RPMI7951 (cell line): ENCODE data around the gene DNAL4. TPM values are rescaled to one million over a fixed set of nuclear protein-coding genes. Genes with fewer than 3 reads are reported as not detected.
A peak's percentile ranks its signal among the peaks of the same experiment; 100 is the strongest.

Source experiments
- DNase-seq: peaks from one replicate; pipeline ENCODE4 v3.0.0-alpha.2; 2012; ENCODE audit warnings: low read depth
- total RNA-seq: library from RNA; depleted of rRNA; stranded (reverse); fragments of >200 nt; shearing (Covaris generic); gene quantifications from 2 replicates; pipeline ENCODE4 v1.2.3, GENCODE V29; 2014; rRNA removed

The DNAL4 gene
- total RNA-seq: 8.3 and 9.5 TPM in 2 replicates

DNA sequence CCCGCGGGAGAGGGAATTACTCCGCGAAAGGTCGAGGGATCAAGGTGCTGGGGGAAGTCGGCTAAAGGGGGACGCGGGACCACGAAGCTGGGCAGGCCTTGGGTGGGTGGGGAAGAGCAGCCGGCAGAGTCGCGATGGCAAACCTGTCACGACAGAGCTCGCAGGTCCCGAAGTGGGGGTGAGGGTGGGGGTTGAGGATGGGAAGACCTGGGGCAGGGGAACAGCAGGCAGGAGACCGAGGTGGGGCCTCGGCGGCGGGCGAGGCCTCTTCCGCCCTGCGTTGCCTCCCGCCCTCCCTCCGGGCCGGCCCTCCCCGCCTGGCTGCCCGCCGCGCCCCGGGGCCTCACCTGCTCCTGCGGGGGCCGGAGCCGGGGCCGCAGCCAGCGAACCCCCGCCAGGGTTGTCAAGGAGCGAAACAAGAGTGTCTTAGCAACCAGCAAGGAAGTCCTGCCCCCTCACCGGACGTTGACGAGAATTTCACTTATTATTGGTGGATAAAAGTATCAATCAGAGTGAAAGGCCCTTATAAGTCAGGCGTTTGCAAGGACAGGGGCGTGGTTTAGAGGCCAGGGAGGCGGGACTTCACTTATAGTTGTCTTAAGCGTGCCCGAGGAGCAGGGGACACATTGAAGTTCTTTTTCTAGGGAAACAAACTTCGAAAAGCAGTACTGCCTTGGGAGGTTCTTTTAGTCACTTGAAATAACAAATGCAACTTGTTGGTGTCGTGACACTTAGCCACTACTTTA, at the start of gene DNAL4:
Gene DNAL4, minus strand, starts transcription at position 423 of the 746 bp plus-strand sequence. CDS start 11,412 bp downstream, outside the sequence.
- DNase-seq: peak; percentile 98

- peak; percentile 62 for DNase-seq
Measured at GRCh38 chr22:38843201-38843656, 49.3 kb upstream of the DNAL4 start.

- DNase-seq: no peak
Measured at GRCh38 chr22:38842512-38843200, 48.7 kb upstream of the DNAL4 start.

DNA sequence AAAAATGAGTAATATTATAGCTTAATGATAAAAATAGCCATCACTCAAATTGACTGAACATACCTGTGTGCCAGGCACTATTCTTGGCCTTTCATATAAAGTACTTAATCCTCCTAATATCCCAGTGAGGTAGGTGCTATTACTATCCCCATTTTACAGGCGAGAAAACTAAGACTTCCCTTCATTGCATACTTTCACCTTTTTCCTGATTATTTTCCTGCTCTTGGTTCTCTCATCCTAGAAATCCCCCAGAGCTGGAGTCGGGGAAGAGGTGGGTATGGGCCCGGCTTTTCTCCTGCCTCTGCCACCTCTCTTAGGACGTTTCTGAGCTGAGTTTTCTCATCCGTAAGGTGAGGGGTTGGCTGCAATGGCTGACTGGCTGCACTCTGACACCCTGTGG, 47.7 kb upstream of the DNAL4 start:
- DNase-seq: no peak

DNA sequence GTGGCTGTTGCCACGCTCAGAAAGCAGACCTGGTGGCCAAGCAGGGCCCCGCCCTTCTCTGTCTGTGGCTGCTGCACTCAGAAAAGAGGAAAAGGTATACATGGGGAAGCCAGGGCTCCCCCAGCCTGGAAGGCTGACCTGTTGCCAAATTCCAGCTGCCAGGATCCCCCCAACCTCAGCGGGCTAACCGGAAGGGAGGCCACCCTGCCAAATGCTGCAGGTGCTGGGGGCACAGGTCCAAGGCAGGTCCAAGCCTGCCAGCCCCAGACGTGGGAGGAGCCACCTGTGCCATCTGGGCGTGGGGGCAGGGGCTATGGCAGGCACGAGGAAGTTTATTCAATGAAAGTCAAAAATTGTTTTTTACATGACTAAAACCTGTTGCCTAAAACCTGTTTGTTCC, 47.3 kb upstream of the DNAL4 start:
- no peak for DNase-seq

GRCh38 chr22:38840129-38840528, 46.2 kb upstream of the DNAL4 start:
- DNase-seq: no peak

DNA sequence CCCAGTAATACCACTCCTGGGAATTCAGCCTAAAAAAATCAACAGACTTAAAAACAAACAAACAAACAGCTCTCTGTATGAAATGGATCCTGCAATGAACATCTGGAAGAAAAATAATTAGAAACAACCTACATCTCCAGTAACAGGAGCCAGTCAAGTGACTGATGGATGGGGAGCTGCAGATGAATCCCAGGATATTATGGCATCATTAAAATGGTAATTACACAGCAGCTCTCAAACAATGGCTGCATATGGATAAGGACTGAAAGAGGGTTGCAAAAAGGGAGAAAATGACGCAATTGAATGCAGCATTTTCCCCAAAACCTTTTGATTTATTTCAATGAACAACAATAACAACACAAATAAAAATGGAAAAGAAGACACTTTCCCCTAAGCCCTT, 45.7 kb upstream of the DNAL4 start:
- no peak for DNase-seq

DNA sequence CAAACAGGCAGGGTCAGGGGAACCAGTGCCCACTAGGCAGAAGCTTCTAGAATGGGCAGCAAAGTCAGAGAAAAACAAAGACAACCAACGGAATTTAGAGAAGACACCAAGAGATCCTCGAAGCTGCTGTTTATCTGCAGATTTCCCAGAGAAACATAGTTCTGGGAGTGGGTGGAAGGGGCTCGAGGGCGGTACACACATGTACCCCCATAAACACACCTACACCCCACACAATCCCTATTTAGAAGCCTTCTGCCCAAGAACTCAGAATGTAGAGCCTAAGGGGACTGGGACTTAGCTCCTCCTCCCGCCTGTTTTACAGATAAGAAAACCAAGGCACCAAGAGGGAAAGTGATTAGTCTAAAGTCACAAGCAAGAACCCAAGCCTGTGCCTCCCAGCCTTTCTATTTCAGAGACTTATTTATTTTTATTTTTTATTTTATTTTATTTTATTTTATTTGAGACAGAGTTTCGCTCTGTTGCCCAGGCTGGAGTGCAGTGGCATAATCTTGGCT, 43.5 kb upstream of the DNAL4 start:
- DNase-seq: no peak

DNA sequence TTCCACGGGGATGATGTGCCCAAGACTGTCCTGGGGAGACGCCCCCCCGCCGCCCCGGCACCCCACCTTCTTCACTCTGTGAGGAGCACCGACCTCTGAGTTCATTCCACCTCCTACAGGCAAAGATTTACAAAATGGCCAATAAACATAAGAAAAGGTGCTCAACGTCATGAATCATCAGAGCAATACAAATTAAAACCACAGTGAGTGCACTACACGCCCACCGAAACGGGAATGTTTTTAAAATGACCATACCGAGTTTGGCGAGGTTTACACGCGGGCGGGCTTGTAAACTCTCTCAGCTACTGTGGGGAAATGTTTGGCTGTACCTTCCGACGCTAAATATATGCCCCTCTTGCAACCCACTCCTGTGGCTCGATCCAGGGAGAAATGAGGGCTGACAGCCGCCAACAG, 42.0 kb upstream of the DNAL4 start:
- DNase-seq: peak; percentile 29

DNA sequence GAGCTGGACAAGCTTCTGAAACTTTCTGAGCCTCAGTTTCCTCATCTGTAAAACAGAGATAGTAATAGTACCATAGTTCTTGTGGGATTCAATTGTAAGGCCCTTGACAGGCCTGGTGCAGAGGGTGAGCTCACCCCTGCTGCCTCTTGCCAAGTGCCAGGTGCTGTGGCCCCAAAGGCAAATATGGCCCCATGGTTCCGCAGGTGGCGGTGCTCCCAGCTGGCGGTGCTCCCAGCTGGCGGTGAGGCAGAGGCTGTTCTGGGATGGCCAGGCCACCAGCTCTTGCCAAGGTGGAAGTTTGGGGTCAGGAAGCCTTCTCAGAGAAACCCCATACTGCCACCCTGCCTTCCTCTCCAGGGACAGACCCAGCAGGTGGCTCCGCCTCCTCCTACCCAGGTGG, 41.0 kb upstream of the DNAL4 start:
- no peak for DNase-seq

DNA sequence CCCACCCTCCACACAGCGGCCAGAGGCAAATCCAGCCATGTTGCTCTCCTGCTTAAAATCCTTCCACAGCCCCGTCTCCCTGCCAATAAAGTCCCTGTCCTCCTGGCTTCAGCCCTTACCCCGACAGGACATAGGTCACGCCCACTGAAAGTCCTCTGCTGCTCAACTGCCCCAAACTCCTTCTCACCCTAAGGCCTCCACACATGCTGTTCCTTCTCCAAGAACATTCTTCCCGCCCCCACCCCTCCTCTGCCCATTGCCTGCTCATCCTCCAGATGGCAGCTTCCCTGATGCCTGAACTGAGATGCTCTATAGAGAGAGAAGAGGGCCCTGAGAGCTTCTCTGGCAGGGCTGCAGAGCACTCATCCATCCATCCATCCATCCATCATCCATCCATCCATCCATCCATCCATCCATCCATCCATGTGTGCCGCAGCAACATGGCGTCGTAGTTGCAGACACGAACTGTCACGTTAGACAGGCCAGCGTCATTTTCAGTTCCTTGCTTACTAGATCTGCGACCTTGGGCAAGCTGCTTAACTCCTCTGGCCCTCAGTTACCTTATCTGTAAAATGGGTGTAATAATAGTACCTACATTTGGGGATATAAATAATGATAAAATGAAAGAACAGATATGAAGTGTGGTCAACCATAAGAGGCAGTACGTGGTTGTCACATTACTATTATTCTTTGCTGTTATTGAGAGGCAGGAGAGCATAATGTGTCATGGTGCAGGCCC, 40.4 kb upstream of the DNAL4 start:
- DNase-seq: no peak

GRCh38 chr22:38833061-38833460, 39.1 kb upstream of the DNAL4 start:
- DNase-seq: no peak

GRCh38 chr22:38832005-38832978, 38.3 kb upstream of the DNAL4 start:
- DNase-seq: no peak

DNA sequence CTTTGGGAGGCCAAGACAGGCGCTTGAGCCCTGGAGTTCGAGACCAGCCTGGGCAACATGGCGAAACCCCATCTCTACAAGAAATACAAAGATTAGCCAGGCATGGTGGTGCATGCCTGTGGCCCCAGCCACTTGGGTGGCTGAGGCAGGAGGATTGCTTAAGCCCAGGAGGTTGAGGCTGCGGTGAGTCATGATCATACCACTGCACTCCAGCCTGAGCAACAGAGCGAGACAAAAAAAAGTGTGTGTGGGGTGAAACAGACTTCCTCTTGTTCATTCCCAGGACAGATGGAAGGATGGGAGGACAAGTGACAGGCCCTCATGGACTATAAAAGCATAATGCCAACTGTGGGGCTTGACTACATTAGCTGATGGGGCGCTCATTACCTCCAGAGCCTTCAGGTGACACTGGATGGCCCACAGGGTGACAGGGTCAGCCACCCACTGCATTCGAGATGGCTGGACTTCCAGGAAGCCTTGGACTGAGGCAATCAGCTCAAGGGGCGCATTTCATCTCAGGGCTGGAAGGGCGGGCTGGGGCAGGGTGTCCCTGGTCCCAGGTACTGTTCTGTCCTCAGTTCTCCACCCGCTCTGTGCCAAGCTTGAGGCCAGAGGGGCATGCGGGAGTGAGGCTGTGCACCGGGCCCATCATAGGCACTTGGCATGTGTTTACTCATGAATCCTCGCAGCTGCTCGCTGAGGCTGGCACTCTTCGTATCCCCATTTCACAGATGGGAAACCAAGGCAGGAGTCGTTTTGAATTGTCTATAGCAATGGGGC, 37.4 kb upstream of the DNAL4 start:
- peak; percentile 59 for DNase-seq

DNA sequence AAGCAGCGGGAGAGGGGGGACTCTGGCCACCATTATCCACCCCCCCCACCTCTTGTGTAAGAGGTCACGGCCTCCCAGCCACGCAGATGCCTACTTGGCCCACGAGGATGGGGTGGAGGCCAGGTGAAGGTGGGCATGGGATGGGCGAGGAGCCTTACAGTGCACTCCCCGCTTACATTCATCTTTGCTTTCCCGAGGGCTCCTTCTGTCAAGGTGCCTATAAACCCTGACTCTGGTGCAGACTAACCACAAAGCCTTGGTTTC, 36.8 kb upstream of the DNAL4 start:
- DNase-seq: no peak

GRCh38 chr22:38830026-38830844, 36.3 kb upstream of the DNAL4 start:
- DNase-seq: no peak

DNA sequence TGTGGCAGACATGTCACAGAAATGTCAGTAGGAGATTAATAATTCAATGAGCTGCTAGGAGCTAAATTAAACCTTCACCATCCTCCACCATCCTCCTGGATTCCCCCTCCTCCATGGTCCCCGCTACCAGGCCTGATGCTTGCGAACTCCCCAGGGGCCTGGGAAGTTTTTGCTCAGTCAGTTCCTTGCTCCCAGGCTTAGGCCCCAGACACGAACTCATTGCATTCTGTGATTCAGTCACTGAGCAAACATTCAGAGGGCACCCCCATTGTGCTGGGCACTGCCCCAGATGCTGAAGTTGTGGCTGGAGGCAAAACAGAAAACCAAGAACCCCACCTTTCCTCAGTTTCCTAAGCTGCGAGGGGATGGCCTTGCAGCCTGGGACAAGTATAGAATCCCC, 35.5 kb upstream of the DNAL4 start:
- no peak for DNase-seq

GRCh38 chr22:38828616-38829205, 34.8 kb upstream of the DNAL4 start:
- DNase-seq: no peak

GRCh38 chr22:38828191-38828590, 34.2 kb upstream of the DNAL4 start:
- no peak for DNase-seq
